Lower leg skin (tissue), 3 donors: Measurements from ENCODE around the gene ITPA.

ENCODE experiments used
- POLR2A ChIP-seq, 2 donors: fragments of 450-650 bp; IDR thresholded peaks; one replicate each; pipeline ENCODE4 v1.6.1; 2016 to 2017; ENCODE audit warnings: antibody characterized with exemption in 2 of 2, mild to moderate bottlenecking in 1 of 2, moderate library complexity in 1 of 2
- TF ChIP-seq, protein P1 (sequence below), 3 donors: fragments of 450-650 bp; IDR thresholded peaks; one replicate each; pipeline ENCODE4 v1.5.1; 2016; ENCODE audit warnings: antibody characterized with exemption in 3 of 3, mild to moderate bottlenecking in 3 of 3, moderate library complexity in 2 of 3

DNA sequence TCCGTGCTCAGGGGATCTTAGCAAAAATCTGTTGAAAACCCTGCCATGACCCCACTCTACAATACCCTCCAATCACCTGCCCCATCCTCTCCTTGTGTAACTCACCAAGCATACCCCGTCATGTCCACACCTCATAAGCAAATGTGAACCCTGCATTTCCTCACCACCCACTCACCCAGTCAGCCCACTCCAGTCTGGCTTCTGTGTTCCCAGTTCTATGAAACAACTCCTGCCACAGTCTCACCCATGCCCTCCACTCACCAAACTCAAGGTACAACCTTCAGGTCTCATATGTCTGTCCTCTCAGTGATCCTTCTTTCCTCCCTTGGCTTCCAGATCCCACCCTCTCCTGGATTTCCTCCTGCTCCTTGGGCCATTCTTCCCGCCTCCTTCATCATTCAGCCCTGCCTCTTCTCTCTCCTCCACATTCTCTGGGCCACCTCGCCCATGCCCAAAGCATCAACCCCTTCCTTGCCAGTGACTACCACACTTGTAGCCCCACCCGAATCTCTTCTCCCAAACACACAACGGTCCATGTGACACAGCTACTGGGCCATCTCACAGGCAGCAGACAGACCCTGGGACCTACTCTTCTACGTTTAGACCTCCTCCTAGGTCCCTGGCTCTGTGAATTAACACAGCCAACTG lies 13.6 kb upstream of the ITPA start:
- TF ChIP-seq POLR2A (IDR thresholded peaks at IDR 0.05), result no peak
- TF ChIP-seq, protein P1, sequence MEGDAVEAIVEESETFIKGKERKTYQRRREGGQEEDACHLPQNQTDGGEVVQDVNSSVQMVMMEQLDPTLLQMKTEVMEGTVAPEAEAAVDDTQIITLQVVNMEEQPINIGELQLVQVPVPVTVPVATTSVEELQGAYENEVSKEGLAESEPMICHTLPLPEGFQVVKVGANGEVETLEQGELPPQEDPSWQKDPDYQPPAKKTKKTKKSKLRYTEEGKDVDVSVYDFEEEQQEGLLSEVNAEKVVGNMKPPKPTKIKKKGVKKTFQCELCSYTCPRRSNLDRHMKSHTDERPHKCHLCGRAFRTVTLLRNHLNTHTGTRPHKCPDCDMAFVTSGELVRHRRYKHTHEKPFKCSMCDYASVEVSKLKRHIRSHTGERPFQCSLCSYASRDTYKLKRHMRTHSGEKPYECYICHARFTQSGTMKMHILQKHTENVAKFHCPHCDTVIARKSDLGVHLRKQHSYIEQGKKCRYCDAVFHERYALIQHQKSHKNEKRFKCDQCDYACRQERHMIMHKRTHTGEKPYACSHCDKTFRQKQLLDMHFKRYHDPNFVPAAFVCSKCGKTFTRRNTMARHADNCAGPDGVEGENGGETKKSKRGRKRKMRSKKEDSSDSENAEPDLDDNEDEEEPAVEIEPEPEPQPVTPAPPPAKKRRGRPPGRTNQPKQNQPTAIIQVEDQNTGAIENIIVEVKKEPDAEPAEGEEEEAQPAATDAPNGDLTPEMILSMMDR (IDR thresholded peaks at IDR 0.05), result no peak
